GM18507 (cell line): Measurements from ENCODE around the gene MYL12A.
A peak's percentile ranks its signal among the peaks of the same experiment; 100 is the strongest.

Experiments used
- DNase-seq: peaks from one replicate; pipeline ENCODE4 v3.0.0; 2011; ENCODE audit warnings: low read depth; ENCODE audit not compliant: insufficient read length; ENCODE audit errors: extremely low spot score
- FAIRE-seq: peaks from 2 replicates; lab custom pipeline; 2011; peaks lifted over from hg19 to GRCh38; lab: Jason Lieb, UNC

The MYL12A gene

DNA sequence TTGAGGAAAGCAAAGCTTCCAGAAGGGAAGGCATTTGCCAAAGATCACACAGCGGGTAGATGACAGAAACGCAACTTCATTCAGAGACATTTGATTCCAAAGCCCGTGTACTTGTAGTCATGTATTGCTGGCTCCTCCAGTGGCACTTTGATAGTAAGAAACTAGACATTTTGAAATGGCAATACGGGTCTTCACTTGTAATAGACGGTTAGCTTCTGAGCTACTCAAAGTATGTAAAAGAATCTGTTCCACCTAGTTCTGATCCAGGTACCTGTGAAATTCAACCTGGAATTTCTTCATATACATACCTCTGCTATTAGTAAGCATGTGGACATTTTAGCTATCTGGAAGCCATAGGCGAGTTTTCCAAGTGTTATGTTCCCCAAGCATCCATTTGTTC is 26.1 kb upstream of the MYL12A start:
- no peak for FAIRE-seq
- no peak for DNase-seq

DNA sequence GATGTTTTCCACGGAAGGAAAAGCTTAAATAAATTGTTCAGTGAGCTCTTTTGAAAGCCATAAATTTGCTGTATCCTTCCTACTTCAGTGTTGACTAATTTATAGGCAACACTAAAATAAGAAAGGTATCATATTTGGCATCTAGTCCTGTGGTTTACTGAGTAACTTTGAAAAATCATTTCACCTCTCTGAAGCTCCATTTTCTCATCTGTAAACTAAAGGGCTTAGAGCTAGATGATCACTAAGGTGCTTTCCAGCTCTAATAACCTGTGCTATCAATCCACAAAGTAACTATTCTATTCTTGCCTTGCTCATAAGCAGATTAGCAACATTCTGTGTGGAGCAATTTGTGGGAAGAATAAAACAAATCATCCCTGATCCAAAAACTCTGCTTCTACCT is 24.2 kb upstream of the MYL12A start:
- DNase-seq: no peak
- no peak for FAIRE-seq

DNA sequence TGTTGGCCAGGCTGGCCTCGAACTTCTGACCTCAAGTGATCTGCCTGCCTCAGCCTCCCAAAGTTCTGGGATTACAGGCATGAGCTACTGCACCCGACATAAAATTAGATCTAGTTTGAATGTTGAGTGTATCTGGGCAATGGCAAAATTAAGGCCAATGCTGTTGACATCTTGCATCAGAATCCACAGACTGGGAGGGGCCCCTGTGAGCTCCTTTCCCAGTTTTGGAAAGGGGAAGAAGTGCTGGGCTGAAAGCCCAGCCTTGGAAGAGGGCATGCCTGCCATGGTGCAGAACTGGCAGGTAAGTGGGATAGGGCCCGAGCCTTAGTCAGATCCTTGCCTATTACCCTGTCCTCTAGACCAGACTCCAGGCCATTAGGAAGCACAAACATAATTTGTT is 23.4 kb upstream of the MYL12A start:
- DNase-seq (no peak), FAIRE-seq (no peak)

DNA sequence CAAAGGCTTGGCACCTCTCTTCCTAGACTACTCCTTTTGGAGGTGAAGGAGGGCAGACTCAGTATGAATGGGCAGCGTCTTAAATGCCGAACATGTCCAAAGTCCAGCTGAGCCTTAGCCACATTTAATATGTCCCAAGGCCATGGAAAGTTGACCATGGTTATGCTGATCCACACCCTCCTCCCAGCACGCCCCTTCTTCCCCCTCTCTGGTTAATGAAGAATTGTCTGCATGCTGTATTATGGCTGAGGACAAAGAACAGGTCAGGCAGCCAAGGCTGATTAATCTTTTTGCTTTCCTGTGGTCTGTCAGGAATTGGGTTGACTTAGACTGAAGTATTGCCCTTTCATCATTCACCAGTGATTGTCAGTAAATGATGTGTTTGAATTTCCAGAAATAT is 22.0 kb upstream of the MYL12A start:
- no peak for FAIRE-seq
- DNase-seq: no peak

DNA sequence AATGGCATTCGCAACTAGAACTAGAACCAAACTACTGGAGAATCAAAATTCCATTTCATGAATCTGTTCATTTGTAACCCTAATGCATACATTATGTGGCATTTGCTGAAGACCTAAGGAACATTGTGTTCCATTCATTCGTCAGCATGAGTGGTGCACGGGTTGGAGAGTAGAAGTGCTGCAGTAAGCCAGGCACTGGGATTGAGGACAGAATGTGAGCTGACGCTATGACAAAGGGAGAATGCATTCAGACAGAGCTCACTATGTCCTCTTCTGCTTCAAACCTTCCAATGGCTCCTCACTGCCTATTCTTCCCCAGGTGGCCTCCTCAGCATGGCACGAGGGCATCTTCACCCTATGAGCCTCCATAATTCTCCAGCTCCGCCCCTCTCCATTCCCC is 21.6 kb upstream of the MYL12A start:
- FAIRE-seq: no peak
- no peak for DNase-seq

DNA sequence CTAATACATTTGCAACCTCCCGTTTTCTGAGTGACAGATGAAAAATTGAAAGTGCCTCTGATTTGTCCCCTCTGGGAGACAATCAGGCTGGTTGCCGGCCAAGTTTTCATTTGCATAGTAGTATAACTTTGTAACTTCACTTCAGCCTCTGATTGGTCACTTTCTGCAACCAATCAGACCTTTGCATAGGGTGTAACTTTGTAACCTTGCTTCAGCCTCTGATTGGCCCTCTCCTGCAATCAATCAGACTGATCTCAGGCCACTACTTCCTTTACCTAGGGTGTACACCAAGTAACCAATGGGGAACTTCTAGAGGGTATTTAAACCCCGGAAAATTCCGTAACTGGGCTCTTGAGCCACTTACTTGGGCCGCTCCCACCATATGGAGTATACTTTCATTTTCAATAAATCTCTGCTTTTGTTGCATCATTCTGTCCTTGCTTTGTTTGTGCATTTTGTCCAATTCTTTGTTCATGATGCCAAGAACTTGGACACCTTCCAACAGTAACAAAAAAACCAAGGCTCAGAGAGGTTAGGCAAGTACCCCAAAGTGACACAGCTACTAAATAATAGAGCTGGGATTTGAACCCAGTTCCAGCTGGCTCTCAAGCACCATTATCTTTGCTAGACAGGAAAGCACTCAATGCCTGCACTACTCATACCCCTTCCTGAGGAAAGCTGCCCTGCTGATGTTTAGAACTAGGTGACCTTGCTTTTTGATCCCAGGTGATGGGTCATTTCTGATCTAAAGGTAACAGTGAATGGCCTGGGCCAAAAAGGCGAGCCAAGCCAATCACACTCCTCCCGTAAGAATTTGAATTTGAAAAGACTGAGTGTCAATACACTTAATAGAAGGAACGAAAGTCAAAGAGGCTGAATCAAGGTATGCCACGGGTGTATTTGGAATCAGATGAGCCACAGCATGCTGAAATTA is 16.9 kb upstream of the MYL12A start:
- DNase-seq: no peak
- no peak for FAIRE-seq

DNA sequence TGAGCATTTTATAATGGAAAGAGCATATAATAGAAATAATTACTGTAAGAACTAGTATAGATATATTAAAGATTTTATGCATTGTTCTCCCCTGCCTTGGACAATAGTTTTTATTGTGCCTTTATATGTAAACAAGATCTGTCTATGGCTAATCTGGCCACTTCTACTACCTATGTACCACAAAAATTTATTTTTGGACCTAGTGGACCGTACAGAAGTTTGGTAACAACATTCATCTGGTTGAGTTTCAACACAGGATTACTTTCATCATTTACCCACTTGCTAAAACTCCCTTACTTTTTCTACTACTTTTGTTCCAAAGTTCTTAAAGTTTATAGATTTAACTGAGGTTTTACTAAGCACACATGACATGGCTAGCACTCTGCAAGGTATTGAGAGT is 14.6 kb upstream of the MYL12A start:
- DNase-seq: no peak
- FAIRE-seq: no peak

DNA sequence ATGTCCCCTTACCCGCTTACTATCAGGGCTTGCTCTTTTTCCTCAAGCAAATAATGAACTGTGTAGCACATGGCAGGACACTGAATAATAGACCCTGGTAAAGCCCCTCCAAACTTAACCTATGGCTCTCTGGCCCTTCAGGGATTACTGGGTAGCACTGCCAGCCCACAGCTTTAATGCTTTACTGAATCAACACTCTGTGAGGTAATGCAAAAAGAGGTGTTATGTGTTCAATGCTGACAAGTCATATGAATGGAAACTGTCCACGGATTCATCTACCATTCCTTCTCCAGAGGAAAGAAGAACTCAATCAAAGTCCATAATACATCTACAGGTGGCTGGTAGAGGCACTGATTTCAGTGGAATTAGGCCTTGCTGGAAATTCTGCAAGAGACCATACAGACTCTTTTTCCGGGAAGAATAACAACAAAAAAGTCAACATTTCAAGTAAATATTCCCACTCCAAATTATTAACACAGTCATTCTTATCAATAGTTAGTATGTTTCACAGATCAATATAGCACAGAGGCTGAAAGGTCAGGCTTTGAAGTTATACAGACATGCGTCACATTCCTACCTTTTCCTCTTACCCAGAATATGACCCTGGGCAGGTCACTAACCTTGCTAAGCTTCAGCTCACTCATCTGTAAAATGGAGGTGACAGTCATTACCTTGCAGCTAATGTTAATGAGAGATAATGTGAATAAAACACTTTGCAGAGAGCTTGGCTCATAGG is 14.0 kb upstream of the MYL12A start:
- FAIRE-seq (no peak), DNase-seq (no peak)

DNA sequence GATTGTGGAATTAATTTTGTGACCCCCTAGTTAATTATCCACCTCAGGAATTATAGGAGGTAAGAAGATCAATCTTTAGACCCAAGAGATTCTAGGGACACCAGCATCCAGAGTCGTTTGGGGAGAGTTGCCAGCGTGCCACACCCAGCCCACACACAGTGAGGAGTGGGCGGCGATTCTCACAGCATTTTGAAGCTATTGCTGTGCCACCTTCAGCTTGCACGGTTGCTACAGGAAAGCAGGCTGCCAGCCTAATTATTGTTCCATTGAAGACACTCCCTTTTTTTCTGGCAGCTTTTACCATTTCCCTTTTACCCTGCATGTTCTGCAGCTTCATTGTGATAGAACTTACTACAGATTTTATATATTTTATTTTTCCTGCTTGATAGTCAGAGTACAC is 13.1 kb upstream of the MYL12A start:
- FAIRE-seq (no peak), DNase-seq (no peak)

DNA sequence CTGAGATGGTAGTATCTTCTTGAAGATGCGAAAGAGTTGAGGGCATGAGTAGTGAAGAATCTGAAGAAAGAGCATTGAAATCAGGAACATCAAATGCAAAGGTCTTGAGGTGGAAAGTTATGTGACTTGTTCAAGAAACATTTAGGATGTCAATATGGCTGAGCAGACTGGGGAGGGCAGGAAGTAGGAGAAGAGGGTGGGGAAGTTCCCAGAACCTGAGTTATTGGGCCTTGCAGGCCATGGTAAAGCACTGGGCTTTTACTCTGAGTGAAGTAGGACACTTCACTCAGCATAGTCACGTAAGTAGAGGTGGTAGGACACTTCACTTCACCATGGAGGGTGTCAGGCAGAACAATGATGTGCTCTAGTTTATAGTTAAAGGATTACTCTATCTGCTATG is 11.8 kb upstream of the MYL12A start:
- DNase-seq: no peak
- FAIRE-seq: no peak

DNA sequence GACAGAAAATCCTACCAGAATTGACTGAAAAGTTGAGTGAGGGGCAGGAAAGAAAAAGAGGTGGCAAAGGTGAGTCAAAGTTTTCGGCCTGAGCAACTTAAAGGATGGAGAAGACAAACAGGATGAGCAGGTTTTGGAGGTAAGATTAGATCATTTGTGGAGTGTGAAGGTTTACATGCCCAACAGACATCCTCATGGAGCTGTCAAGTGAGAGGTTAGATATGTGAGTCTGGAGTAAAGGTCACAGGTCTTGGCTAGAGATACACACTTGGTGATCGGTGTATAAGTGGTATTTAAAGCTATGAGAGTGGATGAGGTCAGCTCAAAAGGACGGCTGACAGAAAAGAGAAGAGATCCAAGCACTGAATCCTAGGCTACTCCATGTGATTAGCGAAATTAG is 11.1 kb upstream of the MYL12A start:
- no peak for DNase-seq
- FAIRE-seq: no peak

DNA sequence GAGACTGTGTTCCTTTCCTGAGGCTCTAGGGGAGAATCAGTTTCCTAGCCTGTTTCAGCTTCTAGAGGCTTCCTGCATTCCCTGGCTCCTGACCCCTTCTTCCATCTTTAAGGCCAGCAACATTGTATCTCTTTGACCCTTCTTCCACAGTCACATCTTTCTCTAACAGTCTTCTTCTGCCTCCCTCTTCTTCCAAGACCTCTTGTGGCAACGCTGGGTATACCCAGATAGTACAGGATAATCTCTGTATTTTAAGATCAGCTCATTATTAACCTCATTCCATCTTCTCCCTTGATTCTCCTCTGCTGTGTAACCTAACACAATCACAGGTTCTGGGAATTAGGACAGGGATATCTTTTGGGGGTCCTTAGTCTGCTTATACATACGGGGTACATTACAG is 8.9 kb upstream of the MYL12A start:
- DNase-seq (no peak), FAIRE-seq (no peak)

DNA sequence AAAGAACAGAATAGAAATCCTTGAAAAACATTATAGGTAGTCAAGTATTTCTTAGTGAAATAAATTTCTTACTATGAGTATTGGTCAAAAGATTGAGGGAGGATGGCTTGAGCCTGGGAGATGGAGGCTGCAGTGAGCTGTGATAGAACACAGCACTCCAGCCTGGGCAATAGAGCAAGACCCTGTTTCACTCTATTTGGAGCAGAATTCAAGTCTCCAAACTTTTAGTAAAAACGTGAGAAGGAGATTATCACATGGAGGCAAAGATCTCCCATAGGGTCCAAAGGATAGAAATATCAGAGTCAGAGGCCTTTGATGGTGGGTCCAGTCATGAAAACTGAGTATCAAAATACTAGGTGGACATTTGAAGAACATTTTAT is 2.4 kb upstream of the MYL12A start:
- no peak for DNase-seq
- no peak for FAIRE-seq

DNA sequence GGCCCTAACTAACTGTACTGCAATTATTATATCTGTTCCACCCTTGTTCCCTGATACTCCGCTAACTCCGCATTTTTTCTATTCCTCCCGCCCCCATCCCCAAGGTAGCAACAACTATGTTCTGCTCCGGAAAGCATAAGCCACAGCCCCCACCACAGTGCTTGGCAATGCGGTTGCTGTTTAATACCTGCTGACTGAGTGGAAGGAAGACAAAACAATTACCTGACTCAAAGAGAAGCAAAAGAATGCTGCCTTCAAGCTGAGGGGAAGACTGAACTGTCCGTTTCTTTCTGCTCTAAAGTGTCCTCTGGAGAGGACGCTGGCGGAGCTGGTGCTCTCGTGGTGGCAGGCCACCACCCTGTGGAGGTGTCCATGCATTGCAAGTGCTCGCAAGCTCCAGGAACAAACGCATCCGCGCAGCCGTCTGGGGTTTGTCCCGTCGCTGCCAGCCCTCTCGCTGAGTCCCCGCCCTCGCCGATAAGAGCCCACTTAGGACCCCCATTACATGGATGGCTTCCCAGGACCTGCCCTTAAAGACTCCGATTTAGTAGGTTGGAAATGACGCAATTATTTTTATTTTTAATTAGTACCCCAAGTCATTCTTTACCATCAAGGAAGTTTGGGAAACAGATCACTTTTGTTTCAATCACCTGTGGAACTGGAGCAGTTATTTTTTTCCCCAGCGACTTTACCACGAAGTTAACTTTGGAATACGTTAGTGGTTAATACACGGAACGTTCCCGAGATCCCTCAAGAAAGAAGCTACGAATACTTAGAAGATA is 1.6 kb upstream of the MYL12A start:
- no peak for DNase-seq

DNA sequence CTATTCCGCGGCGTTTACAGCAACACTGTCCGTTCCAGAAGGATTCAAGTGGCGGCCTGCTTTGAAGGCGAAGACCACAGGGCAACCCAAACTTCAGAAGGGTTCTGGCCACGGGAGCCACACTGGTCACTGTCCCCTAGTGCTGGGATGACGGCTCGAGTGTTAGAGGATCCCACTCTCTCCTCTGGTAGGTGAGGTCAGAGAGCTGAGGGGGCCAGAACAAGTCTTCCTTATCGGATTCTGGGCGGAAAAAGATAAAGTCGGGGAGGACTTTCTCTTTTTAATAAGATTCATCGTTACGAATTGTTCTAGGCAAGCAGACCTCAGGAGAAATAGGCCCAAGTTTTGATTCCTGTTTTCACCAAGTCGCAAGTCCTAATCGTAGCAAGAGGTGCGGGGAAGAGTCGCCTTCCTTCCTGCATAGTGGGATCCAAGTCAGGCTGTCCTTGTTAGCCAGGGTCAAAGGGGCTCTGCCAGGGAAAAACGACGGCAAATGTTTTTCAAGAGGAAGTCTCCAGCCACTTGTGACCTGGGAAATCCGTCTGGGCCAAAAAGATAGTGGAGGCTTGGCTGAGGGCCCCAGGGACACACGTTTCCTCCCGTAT is 864 bp upstream of the MYL12A start:
- DNase-seq (no peak), FAIRE-seq (peak; percentile 42)

More for the DNA sequence above, 1.6 kb upstream of the MYL12A start:
- FAIRE-seq: peak; percentile 87

DNA sequence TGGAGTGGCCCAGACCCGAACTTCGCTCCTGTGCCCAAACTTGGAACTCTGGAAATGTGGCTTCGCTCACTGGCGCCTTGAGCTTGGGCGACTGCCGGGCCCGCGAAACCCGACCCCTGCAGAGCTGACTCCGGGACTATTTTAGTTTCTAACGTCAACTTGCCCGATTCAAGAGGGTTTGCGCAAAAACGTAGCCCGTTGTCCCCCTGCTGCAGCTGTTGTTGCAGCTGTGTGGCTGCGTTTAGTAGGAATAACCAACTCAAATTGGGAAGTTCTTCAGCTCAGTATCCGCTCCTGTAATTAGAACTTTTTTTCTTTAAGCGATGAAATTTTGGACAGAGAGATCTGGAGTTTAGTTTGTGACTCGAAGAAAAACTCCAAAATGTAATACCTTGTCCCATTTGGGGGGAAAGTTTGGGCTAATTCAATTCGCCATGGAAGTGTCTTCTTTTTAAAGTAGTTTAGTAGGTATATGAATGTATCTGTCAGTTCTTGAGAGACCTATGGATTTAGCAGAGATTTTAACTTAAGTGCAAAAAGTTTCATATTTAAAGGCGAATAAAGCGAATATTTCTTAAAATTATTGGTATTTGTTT is 559 bp downstream of the MYL12A start:
- DNase-seq: no peak
- FAIRE-seq: no peak

DNA sequence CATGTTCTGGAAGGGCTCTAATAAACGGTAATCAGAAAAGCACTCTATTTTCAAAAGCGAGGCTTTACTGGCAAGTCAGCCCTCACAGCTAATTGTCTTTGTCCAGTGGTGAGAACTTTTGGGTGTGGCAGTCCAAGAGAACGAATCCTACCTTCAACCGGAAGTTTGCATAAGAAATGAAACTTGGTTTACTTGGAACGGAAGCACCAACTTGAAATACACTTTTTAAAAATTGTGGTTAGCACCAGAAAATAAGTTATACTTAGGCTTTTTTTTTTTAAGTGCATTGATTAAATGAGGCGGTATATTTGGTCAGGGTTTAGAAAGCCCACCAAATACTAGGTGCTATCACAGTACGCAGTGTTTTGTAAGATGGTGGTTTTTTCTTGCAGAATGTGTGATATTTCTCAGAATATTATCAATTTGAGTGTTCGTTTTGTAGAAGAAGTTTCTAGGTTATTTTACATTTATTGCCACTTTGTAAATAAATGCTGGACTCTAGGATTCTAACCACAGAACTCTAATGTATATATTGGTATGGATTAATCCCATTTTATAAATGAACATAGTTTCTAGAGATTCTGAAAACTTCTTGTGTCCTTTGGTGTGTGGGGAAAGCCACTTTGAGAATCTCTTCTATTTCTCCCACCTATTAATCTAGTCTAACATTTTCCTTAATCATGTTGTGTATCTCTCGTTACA is 1.2 kb downstream of the MYL12A start:
- peak; percentile 73 for FAIRE-seq

DNA sequence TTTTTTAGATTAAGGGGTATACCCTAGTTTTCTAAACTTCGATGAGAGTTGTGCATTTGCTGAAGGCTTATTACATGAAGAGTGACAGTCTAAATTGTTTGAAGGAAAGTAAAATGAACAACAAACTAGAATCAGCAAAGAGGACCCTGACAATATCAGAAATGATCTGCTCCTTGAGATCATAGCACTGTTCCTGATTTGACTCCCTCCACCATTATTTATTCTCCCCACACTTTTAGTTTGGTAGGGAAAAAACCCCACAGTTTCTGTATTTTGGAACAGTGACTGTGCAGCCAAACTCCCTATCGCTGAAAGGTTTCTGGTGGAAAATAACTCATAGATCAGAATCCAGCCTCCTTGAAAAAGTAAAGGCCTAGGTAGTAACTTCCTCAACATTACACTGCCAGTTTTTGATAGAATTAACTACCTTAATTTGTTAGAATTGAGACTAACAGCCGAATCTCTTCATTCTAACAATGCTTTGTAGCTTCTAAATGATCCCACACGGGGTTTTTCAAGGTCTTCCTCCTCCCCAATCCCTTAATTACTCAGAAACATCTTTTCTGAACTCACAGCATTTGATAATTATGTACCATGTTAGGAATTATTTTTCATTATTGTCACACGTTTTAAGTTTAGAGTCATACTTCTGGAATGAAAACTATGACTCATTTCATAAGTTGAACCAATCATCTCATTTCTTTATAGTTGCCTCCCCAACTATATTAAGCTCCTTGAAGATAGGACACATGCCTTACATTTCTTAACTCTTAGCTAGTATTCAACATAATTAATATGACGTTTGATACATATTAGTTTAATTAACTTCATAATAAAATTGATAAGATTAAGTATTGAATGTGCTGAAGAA is 2.9 kb downstream of the MYL12A start:
- FAIRE-seq: no peak
- DNase-seq: no peak

More for the DNA sequence above, 1.2 kb downstream of the MYL12A start:
- DNase-seq: no peak
